HG03469 (cell line): Measurements from ENCODE around the gene LTB4R.

Experiments used
- ATAC-seq: cut with Tn5 transposase; IDR thresholded peaks from one replicate; pipeline ENCODE4 v1.9.1; 2021; ENCODE audit warnings: mild to moderate bottlenecking, moderate library complexity, moderate number of reproducible peaks; ENCODE audit not compliant: unreplicated experiment

Gene LTB4R

GRCh38 chr14:24299255-24300191 lies 11.8 kb upstream of the LTB4R start, which contains the start of the genes DHRS1 and NOP9:
TSS of gene DHRS1 (minus strand) at chr14:24299780. CDS start at chr14:24299106, 674 bp downstream.
TSS of gene NOP9 (plus strand) at chr14:24299850. CDS start at chr14:24299955, 105 bp downstream.
- ATAC-seq, result peak; percentile 45

DNA sequence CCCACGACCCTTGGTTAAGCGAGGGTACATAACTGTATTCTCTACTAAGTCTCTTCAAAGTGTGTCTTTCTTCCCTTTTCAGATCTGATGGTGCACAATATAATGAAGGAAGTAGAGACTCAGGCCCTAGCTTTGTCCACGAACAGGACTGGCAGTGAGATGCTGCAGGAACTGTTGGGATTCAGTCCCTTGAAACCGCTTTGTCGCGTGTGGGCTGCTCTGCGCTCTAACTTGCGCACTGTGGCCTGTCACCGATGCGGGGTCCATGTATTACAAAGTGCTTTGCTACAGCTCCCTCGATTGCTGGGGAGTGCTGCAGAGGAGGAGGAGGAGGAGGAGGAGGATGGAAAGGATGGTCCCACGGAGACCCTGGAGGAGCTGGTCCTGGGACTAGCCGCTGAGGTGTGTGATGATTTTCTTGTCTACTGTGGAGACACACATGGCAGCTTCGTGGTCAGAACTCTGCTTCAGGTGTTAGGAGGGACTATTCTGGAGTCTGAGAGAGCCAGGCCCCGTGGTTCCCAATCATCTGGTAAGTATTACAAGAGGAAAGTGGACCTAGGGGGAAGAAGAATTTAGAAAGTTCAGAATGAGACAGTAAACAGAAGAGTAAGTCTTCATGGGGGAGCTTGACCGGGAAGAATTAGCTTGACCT lies 10.8 kb upstream of the LTB4R start:
- ATAC-seq, result no peak

DNA sequence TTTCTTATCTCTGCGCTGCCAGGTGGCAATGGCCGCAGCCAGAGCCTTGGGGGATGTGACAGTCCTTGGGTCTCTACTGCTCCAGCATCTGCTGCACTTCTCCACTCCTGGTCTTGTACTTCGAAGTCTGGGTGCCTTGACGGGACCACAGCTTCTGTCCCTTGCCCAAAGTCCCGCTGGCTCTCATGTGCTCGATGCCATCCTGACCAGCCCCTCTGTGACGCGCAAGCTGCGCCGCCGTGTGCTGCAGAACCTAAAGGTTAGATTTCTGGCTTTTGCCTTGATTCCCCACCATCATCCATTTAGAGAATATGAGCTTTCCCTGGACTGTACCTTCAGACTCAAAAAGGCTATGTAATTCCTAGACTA lies 7.3 kb upstream of the LTB4R start:
- ATAC-seq, result no peak

DNA sequence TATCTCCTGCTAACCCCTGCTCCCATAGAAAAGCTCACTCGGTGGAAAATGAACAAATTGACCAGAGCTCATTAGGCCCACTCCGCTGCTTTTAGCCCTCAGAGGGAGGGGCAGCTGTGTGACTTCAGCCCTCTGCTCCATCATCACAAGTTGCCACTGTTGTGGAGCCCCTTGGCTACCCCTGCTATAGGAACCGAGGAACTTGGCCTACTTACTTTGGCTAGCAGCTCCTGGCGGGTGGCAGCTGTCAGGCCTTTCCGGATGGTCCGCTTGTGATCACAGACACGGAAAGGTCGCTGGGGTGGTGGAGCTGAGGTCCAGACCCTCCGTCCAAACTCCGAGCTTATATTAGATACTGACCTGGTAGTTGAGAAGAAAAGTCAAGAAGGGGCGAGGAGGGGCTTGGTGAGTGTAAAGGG lies 4.1 kb upstream of the LTB4R start:
- ATAC-seq, result no peak

DNA sequence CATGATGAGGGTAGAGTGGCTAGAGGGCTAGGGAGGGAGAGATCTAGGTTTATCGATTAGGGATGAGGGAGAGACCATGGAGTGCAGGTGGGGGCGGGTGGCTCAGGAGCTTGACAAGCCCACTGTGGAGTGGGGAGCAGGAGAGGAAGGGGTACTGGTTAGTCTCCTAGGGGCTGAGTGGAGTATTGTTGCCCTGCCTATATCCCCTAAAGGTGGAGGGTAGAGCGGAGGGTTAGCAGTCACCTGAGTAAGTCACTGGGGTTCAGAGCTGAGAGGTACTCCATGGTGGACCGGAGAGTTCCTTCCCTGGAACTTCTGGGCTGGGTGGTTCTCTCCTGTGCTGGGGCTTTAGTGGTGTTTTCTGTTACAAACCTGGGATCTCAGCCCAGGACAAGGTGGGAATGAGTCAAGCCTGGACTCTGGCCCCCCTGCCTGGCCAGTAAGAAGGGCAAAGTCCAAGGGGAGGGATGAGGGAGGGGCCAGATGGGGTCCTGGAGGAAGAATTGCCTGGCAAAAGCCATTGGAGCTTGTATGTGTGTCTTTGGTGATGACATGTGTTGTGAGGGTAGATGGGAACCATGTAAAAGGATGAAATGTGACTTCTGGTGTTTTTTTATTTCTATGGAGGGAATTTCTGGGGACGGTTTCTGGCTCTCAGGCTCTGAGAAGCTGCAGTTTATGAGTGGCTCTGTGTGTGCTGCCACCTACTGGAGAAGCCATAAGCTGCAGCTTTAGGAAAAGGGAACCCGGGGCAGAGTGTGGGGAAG lies 3.5 kb upstream of the LTB4R start, which contains the start of gene CIDEB:
CIDEB (minus strand) TSS at position 403 of the 767 bp plus-strand sequence; CDS start at position 284, 119 bp downstream.
- ATAC-seq, result no peak

DNA sequence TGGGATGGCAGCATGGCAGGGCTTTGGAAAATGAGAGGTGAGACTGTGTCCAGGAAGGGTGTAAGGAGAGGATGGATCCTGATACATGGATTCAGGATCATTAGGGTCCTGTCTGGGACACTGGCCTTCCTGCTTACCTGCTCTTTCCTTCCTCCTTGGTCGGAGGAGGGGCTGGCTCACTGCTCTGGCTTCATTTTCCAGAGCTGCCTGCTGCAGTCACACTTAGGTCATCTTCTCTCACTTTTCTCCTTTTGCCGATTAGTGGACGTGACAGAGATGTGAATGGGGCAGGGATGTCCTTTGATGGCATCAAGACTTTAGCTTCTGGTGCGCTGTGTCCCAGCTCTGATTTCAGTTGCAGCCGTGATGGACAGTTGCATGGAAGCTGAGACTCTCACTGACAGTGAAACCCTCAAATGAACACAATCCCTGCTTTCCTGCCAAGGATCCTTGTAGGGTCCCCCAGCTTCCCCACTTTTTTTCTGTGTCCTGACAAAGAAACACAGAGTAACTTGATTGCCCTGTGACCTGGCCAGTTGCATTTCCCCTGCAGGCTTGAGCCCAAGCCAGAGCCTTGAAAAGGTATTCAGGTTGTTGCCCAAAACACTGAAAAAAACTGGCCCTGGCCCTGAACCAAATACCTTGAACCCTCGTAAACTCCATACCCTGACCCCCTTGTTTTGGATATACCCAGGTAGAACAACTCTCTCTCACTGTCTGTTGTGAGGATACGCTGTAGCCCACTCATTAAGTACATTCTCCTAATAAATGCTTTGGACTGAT lies 2.8 kb upstream of the LTB4R start:
- no peak for ATAC-seq

- no peak for ATAC-seq
These were observed 1.6 kb upstream of the LTB4R start, which contains the start of gene LTB4R2 for GRCh38 chr14:24309538-24310264. TSS of gene LTB4R2 (plus strand) at chr14:24310140. CDS start at chr14:24310665, 525 bp downstream.

- ATAC-seq, result no peak
These were observed 1.0 kb upstream of the LTB4R start for GRCh38 chr14:24310265-24310645.

DNA sequence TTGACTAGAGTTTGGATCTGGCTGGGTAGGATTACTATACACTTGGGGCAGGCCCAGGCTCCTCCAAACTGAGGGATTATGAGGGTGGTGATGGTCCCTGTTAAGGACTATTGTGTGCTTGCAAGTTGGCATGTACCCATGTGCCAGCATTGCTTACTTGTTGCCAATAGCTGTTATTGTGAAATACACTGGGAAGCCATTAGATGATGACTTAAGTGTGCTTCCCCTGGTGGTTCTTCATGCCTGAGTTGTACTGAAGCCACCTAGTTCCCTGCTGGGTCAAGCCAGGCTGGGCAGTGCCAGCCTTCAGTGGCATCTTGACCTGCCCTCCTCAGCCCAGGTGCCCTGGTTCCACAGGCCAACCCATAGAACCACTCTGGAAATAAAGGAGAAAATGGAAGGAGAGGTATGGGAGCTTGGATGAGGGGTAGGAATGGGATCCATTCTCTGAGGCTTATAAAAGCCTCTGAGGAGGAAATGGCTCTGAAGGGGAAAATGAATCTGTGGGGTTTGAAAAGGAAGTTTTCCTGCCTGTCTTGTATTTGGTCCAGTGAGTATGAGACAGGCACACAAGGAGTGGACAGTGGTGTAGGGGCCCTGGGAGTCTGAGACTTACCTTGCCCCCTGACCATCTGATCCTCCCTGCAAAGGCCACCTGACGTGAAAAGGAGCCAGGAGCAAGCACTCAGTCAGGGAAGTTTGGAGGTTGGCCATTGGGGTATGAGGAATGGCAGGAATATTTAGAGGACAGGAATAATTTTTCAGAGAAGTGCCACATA lies 724 bp downstream of the LTB4R start:
- no peak for ATAC-seq

- no peak for ATAC-seq
These were observed 1.6 kb downstream of the LTB4R start for GRCh38 chr14:24312736-24313507.

GRCh38 chr14:24313913-24314312 lies 2.6 kb downstream of the LTB4R start:
- ATAC-seq, result no peak

DNA sequence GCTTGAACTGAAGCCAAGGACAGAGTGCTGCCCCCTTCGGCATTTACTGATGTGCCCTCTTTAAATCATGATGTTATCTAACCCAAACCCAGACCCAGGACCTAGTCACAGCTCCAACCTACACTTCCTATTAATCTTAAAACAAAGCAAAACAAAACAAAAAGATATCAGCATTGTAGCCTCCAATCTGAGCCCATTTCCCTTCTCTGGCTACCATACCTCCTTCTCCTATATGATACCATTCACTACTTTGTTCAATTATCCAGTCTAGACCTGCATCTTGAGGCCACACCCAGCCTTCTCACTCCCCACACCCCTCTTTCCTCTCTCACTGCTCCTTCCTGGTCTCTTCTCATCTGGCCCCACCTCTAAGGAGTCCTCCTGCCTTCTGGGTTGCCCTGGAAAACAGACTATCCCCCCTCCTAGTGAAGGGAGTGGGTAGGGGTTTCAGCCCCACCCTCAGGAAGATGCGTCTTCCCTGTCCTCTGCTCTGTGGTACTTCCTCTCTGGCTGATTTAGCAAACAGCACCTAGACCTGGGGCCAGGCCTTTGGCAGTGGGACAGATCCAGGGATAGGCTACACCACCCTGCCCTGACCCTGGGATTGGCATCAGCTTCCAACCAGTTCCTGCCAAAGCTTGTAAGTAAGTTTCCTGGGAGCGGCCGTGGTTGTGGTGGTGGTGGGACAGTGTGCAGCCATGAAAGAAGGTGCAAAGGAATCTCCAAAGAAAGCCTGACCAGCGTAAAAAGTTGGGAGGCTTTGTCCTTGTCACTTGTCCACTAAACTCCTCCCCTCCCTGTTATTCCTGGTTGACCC lies 3.3 kb downstream of the LTB4R start:
- no peak for ATAC-seq

- ATAC-seq, result no peak
These were observed 4.0 kb downstream of the LTB4R start for GRCh38 chr14:24315243-24315806.

DNA sequence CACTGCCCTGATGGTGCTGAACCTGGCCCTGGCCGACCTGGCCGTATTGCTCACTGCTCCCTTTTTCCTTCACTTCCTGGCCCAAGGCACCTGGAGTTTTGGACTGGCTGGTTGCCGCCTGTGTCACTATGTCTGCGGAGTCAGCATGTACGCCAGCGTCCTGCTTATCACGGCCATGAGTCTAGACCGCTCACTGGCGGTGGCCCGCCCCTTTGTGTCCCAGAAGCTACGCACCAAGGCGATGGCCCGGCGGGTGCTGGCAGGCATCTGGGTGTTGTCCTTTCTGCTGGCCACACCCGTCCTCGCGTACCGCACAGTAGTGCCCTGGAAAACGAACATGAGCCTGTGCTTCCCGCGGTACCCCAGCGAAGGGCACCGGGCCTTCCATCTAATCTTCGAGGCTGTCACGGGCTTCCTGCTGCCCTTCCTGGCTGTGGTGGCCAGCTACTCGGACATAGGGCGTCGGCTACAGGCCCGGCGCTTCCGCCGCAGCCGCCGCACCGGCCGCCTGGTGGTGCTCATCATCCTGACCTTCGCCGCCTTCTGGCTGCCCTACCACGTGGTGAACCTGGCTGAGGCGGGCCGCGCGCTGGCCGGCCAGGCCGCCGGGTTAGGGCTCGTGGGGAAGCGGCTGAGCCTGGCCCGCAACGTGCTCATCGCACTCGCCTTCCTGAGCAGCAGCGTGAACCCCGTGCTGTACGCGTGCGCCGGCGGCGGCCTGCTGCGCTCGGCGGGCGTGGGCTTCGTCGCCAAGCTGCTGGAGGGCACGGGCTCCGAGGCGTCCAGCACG lies 4.7 kb downstream of the LTB4R start:
- no peak for ATAC-seq

DNA sequence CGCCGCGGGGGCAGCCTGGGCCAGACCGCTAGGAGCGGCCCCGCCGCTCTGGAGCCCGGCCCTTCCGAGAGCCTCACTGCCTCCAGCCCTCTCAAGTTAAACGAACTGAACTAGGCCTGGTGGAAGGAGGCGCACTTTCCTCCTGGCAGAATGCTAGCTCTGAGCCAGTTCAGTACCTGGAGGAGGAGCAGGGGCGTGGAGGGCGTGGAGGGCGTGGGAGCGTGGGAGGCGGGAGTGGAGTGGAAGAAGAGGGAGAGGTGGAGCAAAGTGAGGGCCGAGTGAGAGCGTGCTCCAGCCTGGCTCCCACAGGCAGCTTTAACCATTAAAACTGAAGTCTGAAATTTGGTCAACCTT lies 5.3 kb downstream of the LTB4R start:
- ATAC-seq, result no peak
